ENCODE measurements around the gene ZMYM2. TPM values are rescaled to one million over a fixed set of nuclear protein-coding genes. Genes with fewer than 3 reads are reported as not detected.
A peak's percentile ranks its signal among the peaks of the same experiment; 100 is the strongest.

ZMYM2 gene
- total RNA-seq, 4 donors from 2014 or later = 100 to 154 (median 117) TPM

DNA sequence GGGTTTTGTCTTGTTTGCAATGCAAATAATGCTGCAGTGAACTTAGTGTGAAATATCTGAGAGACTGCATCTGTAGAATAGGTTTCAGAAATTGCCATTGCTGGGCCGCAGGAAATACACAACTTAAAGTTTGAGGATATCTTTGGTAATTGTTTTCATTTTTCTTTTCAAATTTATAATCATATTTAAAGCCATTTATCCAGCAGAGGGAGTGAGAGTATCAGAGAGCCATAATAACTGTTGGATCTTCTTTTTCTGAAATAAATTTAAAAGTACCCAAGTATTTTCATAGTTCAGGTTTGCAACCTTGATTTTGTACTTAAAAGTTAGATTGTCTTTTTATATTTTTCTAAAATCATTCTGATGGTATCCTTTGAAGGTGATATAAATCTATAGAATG lies 99.4 kb downstream of the ZMYM2 start:
- TF ChIP-seq, protein P1, sequence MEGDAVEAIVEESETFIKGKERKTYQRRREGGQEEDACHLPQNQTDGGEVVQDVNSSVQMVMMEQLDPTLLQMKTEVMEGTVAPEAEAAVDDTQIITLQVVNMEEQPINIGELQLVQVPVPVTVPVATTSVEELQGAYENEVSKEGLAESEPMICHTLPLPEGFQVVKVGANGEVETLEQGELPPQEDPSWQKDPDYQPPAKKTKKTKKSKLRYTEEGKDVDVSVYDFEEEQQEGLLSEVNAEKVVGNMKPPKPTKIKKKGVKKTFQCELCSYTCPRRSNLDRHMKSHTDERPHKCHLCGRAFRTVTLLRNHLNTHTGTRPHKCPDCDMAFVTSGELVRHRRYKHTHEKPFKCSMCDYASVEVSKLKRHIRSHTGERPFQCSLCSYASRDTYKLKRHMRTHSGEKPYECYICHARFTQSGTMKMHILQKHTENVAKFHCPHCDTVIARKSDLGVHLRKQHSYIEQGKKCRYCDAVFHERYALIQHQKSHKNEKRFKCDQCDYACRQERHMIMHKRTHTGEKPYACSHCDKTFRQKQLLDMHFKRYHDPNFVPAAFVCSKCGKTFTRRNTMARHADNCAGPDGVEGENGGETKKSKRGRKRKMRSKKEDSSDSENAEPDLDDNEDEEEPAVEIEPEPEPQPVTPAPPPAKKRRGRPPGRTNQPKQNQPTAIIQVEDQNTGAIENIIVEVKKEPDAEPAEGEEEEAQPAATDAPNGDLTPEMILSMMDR (IDR thresholded peaks at IDR 0.05) = no peak
- TF ChIP-seq POLR2A (IDR thresholded peaks at IDR 0.05) = no peak
- WGBS, 2 donors = 95 to 100% methylated on average over 1 of the region's 1 CpG
- intact Hi-C loops (cut with DNase I) = no loop called here
- no peak overlapping the region for H3K27ac ChIP-seq
- H3K4me1 ChIP-seq = peaks cover 0 to 2% of the 10 kb centered on the region in 2 donors
- H3K27me3 ChIP-seq = no peaks in the 10 kb centered on the region
- no peak for DNase-seq
- H3K9me3 ChIP-seq = no peaks in the 10 kb centered on the region
- no peak overlapping the region for H3K4me3 ChIP-seq (replicated peaks in 1 of 3)
- peaks cover 13 to 26% of the 10 kb centered on the region in 2 donors for H3K36me3 ChIP-seq

DNA sequence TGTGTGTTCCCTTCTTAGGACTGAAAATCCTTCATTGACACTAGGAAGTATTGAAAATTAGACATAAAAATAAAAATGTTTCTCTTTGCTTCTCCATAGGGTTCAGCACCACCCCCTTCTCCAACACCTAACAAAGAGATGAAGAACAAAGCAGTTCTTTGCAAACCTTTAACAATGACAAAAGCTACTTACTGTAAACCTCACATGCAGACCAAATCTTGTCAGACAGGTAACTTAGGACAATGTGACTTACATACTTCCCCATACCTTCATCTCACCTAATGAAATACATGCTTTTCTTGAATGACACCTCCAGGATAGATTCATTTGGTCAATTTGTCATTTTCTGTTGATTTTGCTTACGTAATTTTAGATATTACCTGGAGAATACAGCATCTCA lies 99.9 kb downstream of the ZMYM2 start:
- TF ChIP-seq, protein P1 (IDR thresholded peaks at IDR 0.05) = no peak
- no peak overlapping the region for H3K4me3 ChIP-seq (replicated peaks in 1 of 3)
- H3K27ac ChIP-seq = no peak overlapping the region
- H3K27me3 ChIP-seq = no peaks in the 10 kb centered on the region
- WGBS, 2 donors = 98 to 100% methylated on average over 1 of the region's 1 CpG
- H3K36me3 ChIP-seq = peaks cover 11 to 26% of the 10 kb centered on the region in 2 donors
- H3K9me3 ChIP-seq = no peaks in the 10 kb centered on the region
- no peaks in the 10 kb centered on the region for H3K4me1 ChIP-seq
- intact Hi-C loops (cut with DNase I) = no loop called here
- no peak for DNase-seq

GRCh38 chr13:20064128-20064527 lies 105.6 kb downstream of the ZMYM2 start:
- Histone ChIP-seq H3K27ac (no peak overlapping the region), H3K36me3 (peaks cover 18 to 36% of the 10 kb centered on the region in 2 donors), H3K9me3 (no peaks in the 10 kb centered on the region), H3K4me1 (peaks cover 0 to 4% of the 10 kb centered on the region in 2 donors), H3K4me3 (replicated peaks in 1 of 3) (no peak overlapping the region), H3K27me3 (no peaks in the 10 kb centered on the region)
- 83 to 100% methylated on average over 1 of the region's 1 CpG for WGBS, 2 donors
- intact Hi-C loops (cut with DNase I) = no loop called here
- DNase-seq = no peak
- TF ChIP-seq POLR2A (IDR thresholded peaks at IDR 0.05) = no peak
- TF ChIP-seq, protein P1 (IDR thresholded peaks at IDR 0.05) = no peak

- peaks cover 18 to 26% of the 10 kb centered on the region in 2 donors for H3K36me3 ChIP-seq
- H3K9me3 ChIP-seq = no peaks in the 10 kb centered on the region
- H3K4me3 ChIP-seq (replicated peaks in 1 of 3) = no peak overlapping the region
- peak overlapping the region in 1 of 3 donors; percentile 5 for H3K27ac ChIP-seq
- DNase-seq = peak; percentile 55 to 63
- intact Hi-C loops (cut with DNase I) = no loop called here
- H3K4me1 ChIP-seq = peaks cover 0 to 4% of the 10 kb centered on the region in 2 donors
- 55 to 60% methylated on average over 5 of the region's 5 CpGs for WGBS, 2 donors
- H3K27me3 ChIP-seq = no peaks in the 10 kb centered on the region
- TF ChIP-seq POLR2A (IDR thresholded peaks at IDR 0.05) = no peak
- TF ChIP-seq, protein P1 (IDR thresholded peaks at IDR 0.05) = no peak
Observed at GRCh38 chr13:20065516-20065915, 107.0 kb downstream of the ZMYM2 start.

GRCh38 chr13:20069956-20070355 lies 111.4 kb downstream of the ZMYM2 start:
- H3K27me3 ChIP-seq = no peaks in the 10 kb centered on the region
- intact Hi-C loops (cut with DNase I) = no loop called here
- no peaks in the 10 kb centered on the region for H3K9me3 ChIP-seq
- H3K36me3 ChIP-seq = peaks cover 14 to 15% of the 10 kb centered on the region in 2 donors
- no peak overlapping the region for H3K4me3 ChIP-seq (replicated peaks in 1 of 3)
- TF ChIP-seq POLR2A (IDR thresholded peaks at IDR 0.05) = no peak
- TF ChIP-seq, protein P1 (IDR thresholded peaks at IDR 0.05) = no peak
- no peak overlapping the region for H3K27ac ChIP-seq
- DNase-seq = no peak
- 89 to 90% methylated on average over 3 of the region's 3 CpGs for WGBS, 2 donors
- peaks cover 0 to 4% of the 10 kb centered on the region in 2 donors for H3K4me1 ChIP-seq

Data from thyroid gland (tissue), 4 donors.